Ectodermal cell (in vitro differentiated cells): ENCODE data around the gene AXDND1.
A peak's percentile ranks its signal among the peaks of the same experiment; 100 is the strongest.
"Not testable (repeated sequence)": the region's sequence is repeated elsewhere in the genome, so short reads cannot be mapped to it uniquely, and the experiment has no call there.

Source experiments
- H3K27ac ChIP-seq: 2 replicates; pipeline ENCODE4 v1.7.0; 2013; ENCODE audit warnings: mild to moderate bottlenecking, low read depth, low read length; ENCODE audit not compliant: insufficient read depth, poor library complexity, severe bottlenecking
- H3K27me3 ChIP-seq: 2 replicates; pipeline ENCODE4 v1.7.0; 2013; ENCODE audit warnings: mild to moderate bottlenecking, low read length; ENCODE audit not compliant: insufficient read depth, control insufficient read depth, poor library complexity, severe bottlenecking
- H3K36me3 ChIP-seq: one replicate; pipeline ENCODE4 v1.7.0; 2013; ENCODE audit warnings: low read length; ENCODE audit not compliant: control insufficient read depth, insufficient read depth
- H3K4me1 ChIP-seq: one replicate; pipeline ENCODE4 v1.7.0; 2013; ENCODE audit warnings: low read length; ENCODE audit not compliant: control insufficient read depth, insufficient read depth
- H3K4me3 ChIP-seq: 2 replicates; pipeline ENCODE4 v1.7.0; 2013; ENCODE audit warnings: low read depth, low read length, control low read depth; ENCODE audit not compliant: insufficient read depth
- H3K9me3 ChIP-seq: 2 replicates; pipeline ENCODE4 v1.7.0; 2013; ENCODE audit warnings: mild to moderate bottlenecking, low read length, moderate library complexity; ENCODE audit not compliant: control insufficient read depth
- WGBS, 2 experiments: methylation state at CpG; one replicate each; pipeline ENCODE4 v1.1.7; 2013; ENCODE audit warnings: missing lambda C conversion rate in 2 of 2; 5-methylcytosine and 5-hydroxymethylcytosine counted together

The AXDND1 gene

GRCh38 chr1:179361631-179362030 lies 4.1 kb upstream of the AXDND1 start:
- H3K27me3 ChIP-seq, H3K4me3 ChIP-seq, H3K9me3 ChIP-seq, H3K4me1 ChIP-seq, H3K27ac ChIP-seq, H3K36me3 ChIP-seq: not testable (repeated sequence)
- WGBS, 2 experiments, result 89 to 93% methylated on average over 2 of the region's 2 CpGs

GRCh38 chr1:179366093-179366800 lies 476 bp downstream of the AXDND1 start:
- Histone ChIP-seq H3K27me3 (peaks cover 7% of the 10 kb centered on the region), H3K9me3 (no peaks in the 10 kb centered on the region), H3K27ac (no peak overlapping the region), H3K4me3 (peak overlapping the region; percentile 68), H3K36me3 (no peaks in the 10 kb centered on the region), H3K4me1 (no peaks in the 10 kb centered on the region)
- WGBS, 2 experiments, result 16% methylated on average over 28 of the region's 28 CpGs

DNA sequence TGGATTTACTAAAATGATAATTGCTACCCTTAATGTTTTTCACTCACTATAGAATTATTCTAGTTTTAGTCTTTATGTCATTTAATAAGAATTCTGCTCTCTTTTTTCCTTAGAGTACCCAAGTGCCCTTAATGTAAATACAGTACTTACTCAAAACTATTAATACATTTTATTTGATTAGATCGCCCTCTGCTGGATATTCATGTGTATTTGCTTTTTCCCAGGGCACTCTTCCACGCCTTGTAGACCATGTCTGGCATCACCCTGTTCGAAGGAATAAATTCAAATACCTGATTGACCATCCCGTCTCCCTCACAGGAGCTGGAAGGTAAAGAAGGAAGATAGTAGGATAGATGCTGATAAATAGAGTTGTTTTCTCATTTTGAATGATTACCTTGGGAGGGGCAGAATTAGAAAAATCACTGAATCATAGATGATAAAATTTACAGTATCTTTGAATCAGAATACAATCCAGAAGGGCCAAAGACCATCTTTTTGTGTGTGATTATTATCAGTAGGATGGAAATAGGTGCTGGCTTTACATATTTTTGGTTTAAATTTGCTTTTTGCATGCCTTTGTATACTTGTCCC lies 4.1 kb downstream of the AXDND1 start:
- no peak overlapping the region for H3K27ac ChIP-seq
- H3K9me3 ChIP-seq, result no peaks in the 10 kb centered on the region
- 22 to 29% methylated on average over 3 to 4 of the region's 4 CpGs for WGBS, 2 experiments
- peaks cover 7% of the 10 kb centered on the region for H3K27me3 ChIP-seq
- no peaks in the 10 kb centered on the region for H3K4me1 ChIP-seq
- H3K4me3 ChIP-seq, result no peak overlapping the region
- no peaks in the 10 kb centered on the region for H3K36me3 ChIP-seq

GRCh38 chr1:179372160-179372559 lies 6.4 kb downstream of the AXDND1 start:
- H3K27me3 ChIP-seq, result peaks cover 7% of the 10 kb centered on the region
- no peak overlapping the region for H3K27ac ChIP-seq
- H3K4me3 ChIP-seq, result no peak overlapping the region
- H3K9me3 ChIP-seq, result no peaks in the 10 kb centered on the region
- H3K4me1 ChIP-seq, result no peaks in the 10 kb centered on the region
- no peaks in the 10 kb centered on the region for H3K36me3 ChIP-seq
- 86 to 87% methylated on average over 4 of the region's 4 CpGs for WGBS, 2 experiments

GRCh38 chr1:179376223-179376622 lies 10.5 kb downstream of the AXDND1 start:
- no peaks in the 10 kb centered on the region for H3K9me3 ChIP-seq
- no peak overlapping the region for H3K4me3 ChIP-seq
- WGBS, 2 experiments, result 91% methylated on average over 5 of the region's 6 CpGs
- no peaks in the 10 kb centered on the region for H3K4me1 ChIP-seq
- H3K27ac ChIP-seq, result no peak overlapping the region
- no peaks in the 10 kb centered on the region for H3K36me3 ChIP-seq
- H3K27me3 ChIP-seq, result no peaks in the 10 kb centered on the region

DNA sequence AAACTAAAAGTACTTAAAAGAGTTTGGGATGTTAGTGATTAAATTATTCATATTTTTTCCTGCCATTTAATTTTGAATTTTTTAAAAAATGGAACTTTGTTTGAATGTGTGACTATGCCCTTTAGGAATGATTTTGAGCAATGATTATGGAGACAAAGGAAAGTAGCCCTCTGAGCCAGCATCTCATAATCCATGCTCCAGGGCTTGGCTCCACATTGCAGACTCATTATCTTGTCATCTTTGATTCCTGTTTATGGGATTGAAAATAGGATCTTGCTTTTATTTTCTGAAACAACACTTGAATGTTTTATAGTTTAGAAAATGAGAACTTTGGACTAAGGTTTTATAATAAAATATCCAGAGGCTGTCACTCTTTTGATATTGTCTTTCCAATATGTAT lies 14.5 kb downstream of the AXDND1 start:
- H3K36me3 ChIP-seq, result no peaks in the 10 kb centered on the region
- H3K27me3 ChIP-seq, result no peaks in the 10 kb centered on the region
- H3K4me3 ChIP-seq, result no peak overlapping the region
- H3K4me1 ChIP-seq, result no peaks in the 10 kb centered on the region
- no peaks in the 10 kb centered on the region for H3K9me3 ChIP-seq
- no peak overlapping the region for H3K27ac ChIP-seq

DNA sequence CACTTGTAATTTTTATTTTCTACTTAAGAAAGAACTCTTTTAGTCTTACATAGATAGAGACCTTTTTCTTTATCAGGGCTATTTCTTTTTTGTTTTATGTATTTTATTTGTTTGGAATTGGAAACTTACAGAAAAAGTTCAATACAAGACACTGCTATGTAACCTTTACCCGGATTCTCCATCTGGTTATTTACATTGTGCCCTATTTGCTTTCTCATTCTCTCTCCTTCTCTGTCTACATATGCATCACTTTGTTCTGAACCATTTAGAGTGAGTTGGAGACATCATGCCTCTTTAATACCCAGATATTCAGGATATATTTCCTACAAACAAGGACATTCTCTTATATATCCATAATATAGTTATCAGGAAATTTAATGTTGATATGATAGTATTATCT lies 18.3 kb downstream of the AXDND1 start:
- Histone ChIP-seq H3K27ac (no peak overlapping the region), H3K9me3 (no peaks in the 10 kb centered on the region), H3K27me3 (no peaks in the 10 kb centered on the region), H3K4me3 (no peak overlapping the region), H3K36me3 (no peaks in the 10 kb centered on the region), H3K4me1 (no peaks in the 10 kb centered on the region)
- 73 to 78% methylated on average over 1 of the region's 1 CpG for WGBS, 2 experiments

- no peak overlapping the region for H3K4me3 ChIP-seq
- no peaks in the 10 kb centered on the region for H3K27me3 ChIP-seq
- H3K36me3 ChIP-seq, result no peaks in the 10 kb centered on the region
- 73 to 88% methylated on average over 1 of the region's 1 CpG for WGBS, 2 experiments
- no peak overlapping the region for H3K27ac ChIP-seq
- H3K9me3 ChIP-seq, result no peaks in the 10 kb centered on the region
- no peaks in the 10 kb centered on the region for H3K4me1 ChIP-seq
Measured at GRCh38 chr1:179385510-179385909, 19.7 kb downstream of the AXDND1 start.

DNA sequence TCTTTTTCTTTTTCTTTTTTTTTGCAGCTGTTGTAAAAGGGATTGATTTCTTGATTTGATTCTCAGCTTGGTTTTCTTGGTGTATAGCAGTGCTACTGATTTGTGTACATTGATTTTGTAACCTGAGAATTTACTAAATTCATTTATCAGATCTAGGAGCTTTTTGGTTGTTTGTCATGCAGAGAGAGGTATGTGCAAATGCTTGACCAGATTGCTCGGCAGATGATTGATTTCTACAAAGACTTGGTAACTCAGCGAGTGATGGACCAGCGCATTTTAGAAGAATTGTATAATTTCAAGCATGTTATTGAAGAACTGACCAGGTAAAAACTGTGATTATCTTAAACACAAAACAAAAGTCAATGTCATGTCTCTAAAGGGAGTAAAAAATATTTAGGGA lies 27.9 kb downstream of the AXDND1 start:
- no peaks in the 10 kb centered on the region for H3K36me3 ChIP-seq
- H3K4me3 ChIP-seq, result no peak overlapping the region
- WGBS, 2 experiments, result 94 to 100% methylated on average over 3 of the region's 3 CpGs
- no peak overlapping the region for H3K27ac ChIP-seq
- no peaks in the 10 kb centered on the region for H3K4me1 ChIP-seq
- no peaks in the 10 kb centered on the region for H3K9me3 ChIP-seq
- H3K27me3 ChIP-seq, result no peaks in the 10 kb centered on the region

DNA sequence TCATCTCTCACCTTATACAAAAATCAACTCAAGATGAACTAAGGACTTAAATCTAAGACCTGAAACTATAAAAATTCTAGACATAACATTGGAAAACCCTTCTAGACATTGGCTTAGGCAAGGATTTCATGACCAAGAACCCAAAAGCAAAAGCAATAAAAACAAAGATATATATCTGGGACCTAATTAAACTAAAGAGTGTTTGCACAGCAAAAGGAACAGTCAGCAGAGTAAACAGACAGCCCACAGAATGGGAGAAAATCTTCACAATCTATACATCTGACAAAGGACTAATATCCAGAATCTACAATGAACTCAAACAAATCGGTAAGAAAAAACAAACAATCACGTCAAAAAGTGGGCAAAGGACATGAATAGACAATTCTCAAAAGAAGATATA lies 33.6 kb downstream of the AXDND1 start:
- not testable (repeated sequence) for H3K9me3 ChIP-seq, H3K4me1 ChIP-seq, H3K27ac ChIP-seq, H3K36me3 ChIP-seq, H3K27me3 ChIP-seq, H3K4me3 ChIP-seq
- WGBS, 2 experiments, result 85 to 98% methylated on average over 2 of the region's 2 CpGs
